Ishikawa (cell line): ENCODE data around the gene HIGD2A.

Experiments
- CEBPB ChIP-seq: IDR thresholded peaks from 2 replicates; pipeline ENCODE4 v1.6.1; 2012
- CREB1 ChIP-seq: IDR thresholded peaks from 2 replicates; pipeline ENCODE4 v1.6.1; 2012; ENCODE audit warnings: low read depth
- EGR1 ChIP-seq: IDR thresholded peaks from 2 replicates; pipeline ENCODE4 v1.6.1; 2012
- EP300 ChIP-seq: IDR thresholded peaks from 2 replicates; pipeline ENCODE4 v1.6.1; 2012; ENCODE audit warnings: borderline replicate concordance
- FOXM1 ChIP-seq: IDR thresholded peaks from 2 replicates; pipeline ENCODE4 v1.6.1; 2012; ENCODE audit warnings: low read depth, borderline replicate concordance
- NFIC ChIP-seq: IDR thresholded peaks from 2 replicates; pipeline ENCODE4 v1.6.1; 2012
- RAD21 ChIP-seq: IDR thresholded peaks from 2 replicates; pipeline ENCODE4 v1.6.1; 2012; ENCODE audit warnings: low read depth
- REST ChIP-seq: IDR thresholded peaks from 2 replicates; pipeline ENCODE4 v1.6.1; 2012; ENCODE audit warnings: low read depth, mild to moderate bottlenecking
- TAF1 ChIP-seq: IDR thresholded peaks from 2 replicates; pipeline ENCODE4 v1.6.1; 2012; ENCODE audit warnings: low read depth, mild to moderate bottlenecking
- TCF12 ChIP-seq: IDR thresholded peaks from 2 replicates; pipeline ENCODE4 v1.6.1; 2012; ENCODE audit warnings: low read depth
- TEAD4 ChIP-seq: IDR thresholded peaks from 2 replicates; pipeline ENCODE4 v1.6.1; 2012
- USF1 ChIP-seq: IDR thresholded peaks from 2 replicates; pipeline ENCODE4 v1.6.1; 2012
- YY1 ChIP-seq: IDR thresholded peaks from 2 replicates; pipeline ENCODE4 v1.6.1; 2012; ENCODE audit warnings: low read depth
- ZBTB7A ChIP-seq: IDR thresholded peaks from 2 replicates; pipeline ENCODE4 v1.6.1; 2012; ENCODE audit warnings: low read depth
- TF ChIP-seq, protein P1 (sequence below): IDR thresholded peaks from 2 replicates; pipeline ENCODE4 v1.6.1; 2012

The HIGD2A gene

GRCh38 chr5:176414704-176415103, 26.2 kb downstream of the HIGD2A start:
- TF ChIP-seq TCF12 (no peak), YY1 (no peak), REST (no peak), ZBTB7A (no peak), EGR1 (no peak), TEAD4 (no peak), EP300 (no peak), NFIC (no peak), FOXM1 (no peak), RAD21 (no peak), CREB1 (no peak), CEBPB (no peak), USF1 (no peak), TAF1 (no peak)
- TF ChIP-seq, protein P1, sequence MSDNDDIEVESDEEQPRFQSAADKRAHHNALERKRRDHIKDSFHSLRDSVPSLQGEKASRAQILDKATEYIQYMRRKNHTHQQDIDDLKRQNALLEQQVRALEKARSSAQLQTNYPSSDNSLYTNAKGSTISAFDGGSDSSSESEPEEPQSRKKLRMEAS, result no peak

DNA sequence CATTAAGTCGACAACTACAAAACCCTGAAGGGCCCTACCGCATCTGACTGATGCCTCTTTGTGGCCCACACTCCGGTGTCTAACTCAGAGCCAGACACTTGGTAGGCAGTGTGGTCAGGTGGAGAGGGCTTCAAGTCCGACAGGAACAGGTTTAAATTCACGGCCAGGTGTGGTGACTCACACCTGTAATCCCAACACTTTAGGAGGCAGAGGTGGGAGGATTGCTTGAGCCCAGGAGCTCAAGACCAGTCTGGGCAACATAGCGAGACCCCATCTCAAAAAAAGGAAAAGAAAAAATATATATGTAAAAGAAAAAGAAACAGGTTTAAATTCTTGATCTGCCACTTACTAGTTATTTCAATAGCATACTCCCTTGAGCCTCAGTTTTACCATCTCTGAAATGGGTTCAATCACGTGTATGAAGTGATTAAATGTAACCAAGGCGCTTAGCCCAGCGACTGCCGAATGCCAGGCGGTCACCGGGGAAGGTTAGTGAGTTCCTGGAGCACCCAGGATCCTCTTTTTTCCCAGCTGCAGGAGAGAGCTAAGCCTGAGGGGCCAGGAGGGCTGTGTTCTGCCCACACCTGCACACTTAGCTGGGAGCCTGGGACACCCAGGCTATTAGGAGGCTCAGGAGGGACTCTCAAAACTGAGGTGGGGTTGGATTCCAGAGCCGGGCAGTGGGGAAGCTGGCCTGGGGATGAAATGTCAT, 26.8 kb downstream of the HIGD2A start:
- TF ChIP-seq TAF1 (no peak), EP300 (no peak), REST (no peak), TEAD4 (no peak), RAD21 (no peak), CREB1 (no peak), EGR1 (no peak), USF1 (no peak), CEBPB (no peak), ZBTB7A (no peak), YY1 (no peak), NFIC (no peak)

DNA sequence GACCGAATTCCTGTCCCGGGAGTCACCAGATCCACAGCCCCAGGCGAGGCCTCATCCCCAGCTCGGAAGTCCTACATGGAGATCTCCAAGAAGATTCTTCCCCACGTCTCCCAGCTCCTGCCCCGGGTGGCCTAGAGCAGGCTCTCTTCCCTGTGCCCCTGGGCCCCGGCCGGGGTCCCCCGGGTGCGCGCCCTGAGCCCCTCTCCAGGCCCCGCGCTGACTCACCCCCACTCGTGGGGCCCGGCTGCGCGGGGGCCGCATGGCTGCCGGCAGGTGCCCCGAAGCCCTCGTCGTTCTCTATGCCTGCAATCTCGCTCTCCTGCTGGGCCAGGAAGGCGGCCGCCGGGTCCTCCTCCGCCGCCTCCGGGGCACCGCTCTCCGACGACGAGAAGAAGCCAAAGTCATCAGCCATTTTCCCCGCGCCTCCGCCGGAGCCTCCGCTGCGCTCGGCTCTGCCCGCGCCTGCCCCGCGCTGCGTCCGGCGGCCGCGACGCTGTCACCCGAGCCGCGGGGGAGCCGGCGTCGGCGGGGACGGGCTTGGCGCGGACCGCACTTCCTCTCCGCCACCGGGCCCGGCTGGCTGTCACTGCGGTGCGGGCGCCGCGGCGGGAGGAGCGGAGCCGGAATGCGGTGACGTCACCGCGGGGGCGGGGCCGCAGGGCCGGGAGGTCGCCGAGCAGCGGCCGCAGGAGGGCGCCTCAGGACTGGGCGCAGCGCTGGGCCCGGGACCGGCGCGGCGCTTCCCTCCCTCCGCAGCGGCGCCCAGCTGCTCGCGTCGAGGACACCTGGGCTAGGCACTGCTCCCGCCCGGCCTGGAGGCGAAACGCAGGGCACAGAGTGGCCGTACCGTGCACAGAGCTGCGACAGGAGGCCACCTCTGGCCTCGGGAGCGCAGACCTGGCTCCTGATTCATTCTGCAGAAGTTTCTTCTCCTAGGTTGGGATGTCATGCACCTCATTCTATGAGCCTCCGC, 27.7 kb downstream of the HIGD2A start, which contains the start of gene CLTB:
CLTB (minus strand) TSS at position 588 of the 973 bp plus-strand sequence; CDS start at position 412, 176 bp downstream.
- TF ChIP-seq, protein P1, result peak; percentile 92
- TF ChIP-seq TEAD4, result peak; percentile 87
- 0 out of 2 replicates have a peak, but pooled peaks have one; percentile 38 for TF ChIP-seq EGR1
- TF ChIP-seq EP300, result no peak
- peak; percentile 38; the same call in 1 of the 2 replicates for TF ChIP-seq USF1
- TF ChIP-seq NFIC, result peak; percentile 20; the same call in 1 of the 2 replicates
- no peak for TF ChIP-seq TCF12
- peak; percentile 77; the same call in 1 of the 2 replicates for TF ChIP-seq ZBTB7A
- peak; percentile 84 for TF ChIP-seq RAD21
- TF ChIP-seq TAF1, result peak; percentile 62

DNA sequence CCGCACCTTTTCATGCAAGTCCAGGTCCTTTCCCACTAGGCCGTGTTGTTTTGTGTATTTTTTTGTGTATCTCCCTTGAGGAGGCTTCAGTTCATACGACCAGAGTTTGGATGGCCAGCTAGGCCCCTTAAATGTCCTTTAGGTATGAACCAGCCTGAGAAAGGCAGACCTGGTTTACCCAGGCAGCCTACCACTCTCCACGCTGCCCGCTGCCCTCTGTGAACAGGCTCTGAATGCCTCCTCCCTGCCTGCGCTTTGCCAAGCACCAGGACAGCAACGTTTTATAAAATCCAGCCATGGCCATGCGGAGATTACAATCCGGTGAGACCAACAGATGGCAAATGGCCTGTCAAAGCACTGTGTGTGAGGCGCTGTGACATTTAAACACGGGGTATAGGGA, 28.4 kb downstream of the HIGD2A start:
- TF ChIP-seq TEAD4, result no peak
- no peak for TF ChIP-seq ZBTB7A
- TF ChIP-seq REST, result no peak
- TF ChIP-seq FOXM1, result no peak
- TF ChIP-seq CREB1, result no peak
- no peak for TF ChIP-seq NFIC
- no peak for TF ChIP-seq TCF12
- no peak for TF ChIP-seq YY1
